UCSD-AML1 (cell line): Measurements from ENCODE around the gene FBXO39.
"Not testable (repeated sequence)": the region's sequence is repeated elsewhere in the genome, so short reads cannot be mapped to it uniquely, and the experiment has no call there.

Source experiments
- DNase-seq: peaks from one replicate; lab custom pipeline; 2025; ENCODE audit not compliant: unreplicated experiment; lab: John Stamatoyannopoulos, UW

FBXO39 gene

DNA sequence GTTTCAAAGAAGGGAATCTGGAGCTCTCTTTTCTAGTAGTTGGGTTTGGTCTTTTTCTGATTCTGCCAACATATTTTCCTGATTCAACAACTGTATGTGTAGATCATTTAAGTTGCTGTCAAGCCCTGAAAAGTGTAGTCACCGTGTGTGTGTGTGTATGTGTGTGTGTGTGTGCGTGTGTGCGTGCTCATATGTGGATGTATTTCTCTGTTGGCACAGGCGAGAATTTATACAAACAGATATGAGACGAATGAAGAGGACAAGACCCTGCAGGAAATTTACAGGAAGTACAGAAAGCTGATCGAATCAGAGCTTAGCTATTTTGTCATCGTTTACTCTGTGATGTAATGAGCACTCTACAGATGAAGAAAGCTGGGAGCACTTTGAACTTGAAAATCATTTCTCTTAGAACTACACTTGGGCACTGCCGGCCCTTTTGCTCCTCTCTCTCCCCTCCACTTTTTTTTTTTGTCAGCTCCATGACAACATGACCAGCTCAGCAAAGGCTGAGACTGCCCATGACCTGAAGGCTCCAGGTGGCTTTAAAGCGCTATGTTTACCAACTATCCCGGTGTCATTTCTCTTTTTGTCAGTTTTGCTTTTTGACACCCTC lies 11.2 kb downstream of the FBXO39 start:
- no peak for DNase-seq

DNA sequence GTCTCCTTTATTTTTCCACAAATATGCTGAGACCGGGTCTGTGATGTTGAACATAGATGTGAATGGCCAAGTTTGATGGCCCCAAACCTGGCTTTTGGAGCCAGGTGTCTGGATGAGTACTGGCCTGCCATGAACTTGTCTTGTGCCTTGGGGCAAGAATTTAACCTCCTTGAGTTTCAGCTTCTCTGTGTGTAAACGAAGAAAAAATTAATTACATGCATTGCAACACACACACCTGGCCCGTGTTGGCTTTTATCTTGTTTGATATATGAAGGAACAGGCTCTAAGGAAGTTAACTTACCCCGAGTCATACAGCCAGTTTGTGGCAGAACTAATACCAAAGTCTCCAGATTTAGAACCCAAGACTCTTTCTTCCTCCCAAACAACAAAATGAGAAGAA lies 13.1 kb downstream of the FBXO39 start:
- no peak for DNase-seq

DNA sequence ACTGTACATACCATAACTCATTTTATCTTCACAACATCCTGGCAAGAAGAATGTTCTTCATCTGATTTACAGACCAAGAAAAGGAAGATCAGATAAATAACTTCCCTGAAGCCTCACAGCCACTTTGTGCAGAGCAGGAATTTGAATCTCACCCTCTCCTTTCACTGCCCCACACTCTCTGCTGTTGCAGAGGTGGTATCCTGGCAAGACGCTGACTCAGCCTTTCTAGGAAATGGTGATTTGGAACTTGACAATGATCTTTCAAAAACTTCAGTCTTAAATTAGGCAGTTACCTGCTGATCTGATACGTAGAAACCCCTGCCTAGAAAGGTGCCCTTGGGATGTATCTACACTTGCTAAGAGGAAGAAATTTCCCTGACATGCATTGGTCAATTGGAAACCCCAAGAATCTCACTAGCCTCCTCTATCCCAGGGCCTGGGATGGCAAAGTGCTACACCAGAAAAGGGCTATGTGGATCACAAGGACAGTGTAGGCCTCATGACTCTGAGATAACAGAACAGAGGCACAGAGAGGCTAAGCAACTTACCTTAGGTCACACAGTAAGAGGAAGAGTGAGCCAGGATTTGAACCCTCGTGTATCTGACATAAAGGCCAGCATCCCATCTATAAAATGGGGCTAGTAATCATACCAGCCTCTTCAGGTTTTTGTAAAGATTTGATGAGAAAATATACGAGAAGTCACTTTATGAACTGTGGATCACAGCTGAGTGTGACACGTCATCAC lies 17.9 kb downstream of the FBXO39 start:
- no peak for DNase-seq

DNA sequence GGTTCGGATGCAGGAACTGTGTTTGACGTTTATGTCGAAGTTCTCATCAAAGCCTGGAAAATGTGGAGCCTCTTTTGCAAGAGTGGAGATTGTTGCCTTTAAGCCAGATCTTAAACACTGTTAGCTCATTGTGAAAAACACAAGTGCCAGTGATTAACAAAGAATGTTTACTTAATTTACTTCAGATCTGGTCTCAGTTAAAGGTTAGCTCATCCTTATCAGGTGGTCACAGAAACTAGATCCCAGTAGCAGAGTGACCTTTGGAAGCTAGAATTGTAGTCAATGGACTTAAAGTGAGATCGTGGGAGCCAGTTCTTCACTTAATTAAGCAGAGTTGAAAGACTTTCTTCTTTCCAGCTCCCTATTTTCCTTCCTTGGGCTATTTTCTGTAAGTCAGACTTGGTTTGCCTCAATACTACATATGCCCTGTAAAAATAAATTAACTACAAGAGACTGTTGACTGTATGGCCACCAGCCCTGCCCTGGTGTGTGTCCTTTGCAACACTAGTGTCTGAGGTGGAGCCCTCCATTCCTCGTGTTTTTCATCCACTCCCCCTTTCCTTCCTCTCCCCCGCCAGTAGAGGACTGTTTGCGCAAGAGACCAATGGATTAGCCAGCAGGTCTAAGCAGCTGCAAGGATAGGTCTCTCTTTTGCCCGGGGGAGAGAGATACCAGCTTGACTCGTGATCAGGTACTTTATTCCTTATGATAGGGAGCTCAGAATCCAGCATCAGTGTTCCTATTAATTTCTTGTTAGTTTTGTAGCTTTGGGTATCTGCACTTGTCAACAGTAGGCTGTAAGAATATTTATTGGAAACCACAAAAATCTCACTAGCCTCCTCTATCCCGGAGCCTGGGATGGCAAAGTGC lies 20.2 kb downstream of the FBXO39 start:
- no peak for DNase-seq

DNA sequence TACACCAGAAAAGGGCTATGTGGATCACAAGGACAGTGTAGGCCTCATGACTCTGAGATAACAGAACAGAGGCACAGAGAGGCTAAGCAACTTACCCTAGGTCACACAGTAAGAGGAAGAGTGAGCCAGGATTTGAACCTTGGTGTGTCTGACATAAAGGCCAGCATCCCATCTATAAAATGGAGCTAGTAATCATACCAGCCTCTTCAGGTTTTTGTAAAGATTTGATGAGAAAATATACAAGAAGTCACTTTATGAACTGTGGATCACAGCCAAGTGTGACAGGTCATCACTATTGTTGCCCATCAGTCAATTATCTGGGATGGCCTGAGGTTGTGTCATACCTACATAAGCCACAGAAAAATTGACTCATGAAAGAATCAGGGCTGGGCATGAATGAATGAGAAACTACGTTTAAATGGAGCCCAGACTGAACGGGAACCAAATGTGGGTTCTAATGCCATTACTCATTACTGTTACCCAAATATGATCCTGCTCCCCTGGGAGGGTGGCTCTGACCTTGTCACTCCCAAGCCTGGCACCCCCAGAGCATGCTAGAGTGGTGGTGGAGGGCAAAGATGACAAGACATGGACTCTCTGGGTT lies 21.0 kb downstream of the FBXO39 start:
- DNase-seq: no peak

DNA sequence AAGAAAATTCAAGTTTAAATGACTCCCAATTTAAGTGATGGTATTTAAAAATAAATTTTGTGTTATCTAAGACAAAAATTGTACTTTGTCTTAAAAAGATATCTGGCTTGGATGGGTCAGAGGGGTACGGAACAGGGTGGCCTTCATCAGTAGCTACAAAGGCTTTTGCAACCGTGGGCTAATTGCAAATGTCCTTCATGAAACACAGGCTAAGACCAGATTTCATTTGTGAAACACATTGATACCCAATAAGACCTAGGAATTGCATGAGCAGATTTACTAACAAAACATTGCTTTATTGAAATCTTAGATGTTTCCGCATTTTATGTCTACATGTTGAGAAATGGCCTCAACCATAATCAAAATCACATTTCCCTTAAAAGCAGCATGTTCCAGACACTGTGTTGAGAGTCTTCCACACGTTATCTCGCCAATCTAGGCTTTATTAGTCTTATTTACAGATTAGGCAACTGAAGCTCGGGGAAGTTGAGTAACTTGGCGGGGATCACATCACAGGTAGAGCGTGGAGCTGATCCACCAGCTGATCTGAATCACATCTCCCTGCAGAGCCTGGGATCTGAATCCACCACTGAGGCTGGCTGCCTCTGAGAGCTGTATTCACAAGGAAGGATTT lies 21.8 kb downstream of the FBXO39 start:
- no peak for DNase-seq

DNA sequence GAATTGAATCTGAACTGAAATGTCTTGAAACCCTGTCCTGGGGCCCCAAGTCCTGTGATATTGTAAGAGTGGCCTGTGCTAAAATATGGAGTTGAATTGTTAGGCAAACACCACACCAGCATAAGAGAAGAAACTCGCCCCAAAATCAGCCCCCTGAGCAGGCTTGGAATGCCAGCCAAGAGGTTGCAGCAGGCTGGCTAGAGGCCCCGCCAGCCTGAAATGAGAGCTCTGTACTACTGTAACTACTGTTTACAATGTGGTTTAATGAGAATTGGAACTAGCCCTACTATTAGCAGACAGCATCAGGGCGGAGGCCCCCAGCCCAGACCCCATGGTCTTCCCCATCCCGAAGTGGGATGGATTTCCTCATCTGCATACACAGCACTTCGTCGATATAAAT lies 23.7 kb downstream of the FBXO39 start:
- no peak for DNase-seq

DNA sequence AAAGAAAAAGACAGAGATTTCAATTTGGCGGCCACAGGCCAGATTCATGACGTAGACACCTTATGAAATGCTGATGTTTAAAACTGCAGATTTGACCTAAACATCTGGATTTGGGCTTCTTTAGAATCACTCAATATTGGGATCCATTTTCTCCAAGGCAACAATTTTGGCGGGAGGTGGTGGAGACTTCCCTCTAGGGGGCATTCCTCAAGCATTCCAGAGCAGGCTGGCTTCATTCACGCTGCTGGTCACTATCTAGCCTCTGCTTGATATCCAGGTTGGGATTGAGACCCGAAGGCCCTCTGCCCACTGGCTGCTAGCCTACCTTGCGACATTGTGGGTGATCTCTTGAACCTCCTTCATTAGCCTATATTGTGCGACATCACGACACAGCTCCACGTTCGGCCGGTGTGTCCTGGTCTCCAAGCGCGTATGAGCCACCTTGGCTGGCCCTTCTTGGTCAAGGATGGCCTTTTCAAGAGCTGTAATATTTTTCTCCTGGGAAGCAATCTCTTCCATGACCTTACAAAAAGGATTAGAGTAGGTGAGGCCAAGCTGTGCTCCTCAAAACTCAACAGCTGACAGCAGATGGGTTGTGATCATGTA lies 24.5 kb downstream of the FBXO39 start:
- no peak for DNase-seq

DNA sequence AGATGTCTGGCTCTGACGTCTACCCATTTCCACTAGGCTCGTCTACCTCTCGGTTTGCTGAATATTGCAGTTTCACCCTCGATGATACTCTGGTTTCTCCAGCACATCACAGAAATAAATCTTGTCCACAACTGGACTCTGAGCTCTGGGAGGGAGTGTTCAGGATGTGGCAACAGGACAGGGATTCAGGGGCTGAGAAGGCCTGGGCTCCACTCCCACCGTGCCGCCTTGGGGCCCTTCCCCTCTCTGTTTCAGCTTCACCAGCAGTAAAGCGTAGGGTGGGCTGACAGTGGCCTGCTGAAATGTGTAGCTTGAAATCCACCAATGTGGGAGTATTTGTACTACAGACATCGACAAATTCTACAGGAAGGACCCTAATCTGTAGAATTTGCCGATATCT lies 35.5 kb downstream of the FBXO39 start:
- no peak for DNase-seq

DNA sequence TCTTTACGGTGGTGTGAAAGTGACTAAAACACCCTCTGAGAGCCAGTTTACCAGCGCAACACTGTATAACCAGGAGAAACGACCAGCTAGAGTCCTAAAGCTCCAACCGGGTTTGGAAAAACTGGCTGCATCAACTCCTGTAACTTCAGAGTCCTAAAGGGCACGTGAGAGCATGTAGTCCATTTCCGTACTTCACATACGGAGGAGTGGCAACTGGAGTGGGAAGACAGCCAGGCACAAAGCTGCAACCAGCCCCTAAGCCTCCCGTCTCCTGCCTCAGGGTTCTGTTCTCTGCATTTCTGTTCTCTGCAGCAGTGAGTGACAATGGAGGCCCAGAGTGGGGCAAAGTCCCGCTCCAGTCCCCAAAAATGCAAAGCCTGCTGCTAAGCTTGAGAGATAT lies 36.3 kb downstream of the FBXO39 start:
- no peak for DNase-seq

DNA sequence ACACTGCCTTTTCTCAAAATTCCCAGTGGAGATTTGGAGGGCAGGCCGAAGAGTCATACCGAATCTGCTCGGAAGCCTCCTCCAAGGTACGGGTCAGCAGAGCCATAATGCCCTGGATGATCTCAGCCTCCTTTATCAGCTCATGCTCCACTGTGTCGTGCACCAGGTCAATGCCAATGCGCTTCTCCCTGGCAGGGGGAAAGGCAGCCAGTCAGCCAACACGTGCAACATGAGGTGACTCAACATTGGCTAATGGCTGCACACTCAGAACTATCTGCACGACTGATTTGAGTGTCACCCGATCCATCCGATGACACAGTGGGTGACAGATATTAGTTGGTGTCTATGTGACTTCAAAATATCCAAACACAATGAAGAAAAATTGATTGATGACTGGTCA lies 39.8 kb downstream of the FBXO39 start:
- no peak for DNase-seq

DNA sequence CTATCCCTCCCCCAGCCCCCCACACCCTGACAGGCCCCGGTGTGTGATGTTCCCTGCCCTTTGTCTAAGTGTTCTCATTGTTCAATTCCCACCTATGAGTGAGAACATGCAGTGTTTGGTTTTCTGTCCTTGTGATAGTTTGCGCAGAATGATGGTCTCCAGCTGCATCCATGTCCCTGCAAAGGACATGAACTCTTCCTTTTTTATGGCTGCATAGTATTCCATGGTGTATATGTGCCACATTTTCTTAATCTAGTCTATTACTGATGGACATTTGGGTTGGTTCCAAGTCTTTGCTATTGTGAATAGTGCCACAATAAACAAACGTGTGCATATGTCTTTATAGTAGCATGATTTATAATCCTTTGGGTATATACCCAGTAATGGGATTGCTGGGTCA lies 40.4 kb downstream of the FBXO39 start:
- DNase-seq: not testable (repeated sequence)

DNA sequence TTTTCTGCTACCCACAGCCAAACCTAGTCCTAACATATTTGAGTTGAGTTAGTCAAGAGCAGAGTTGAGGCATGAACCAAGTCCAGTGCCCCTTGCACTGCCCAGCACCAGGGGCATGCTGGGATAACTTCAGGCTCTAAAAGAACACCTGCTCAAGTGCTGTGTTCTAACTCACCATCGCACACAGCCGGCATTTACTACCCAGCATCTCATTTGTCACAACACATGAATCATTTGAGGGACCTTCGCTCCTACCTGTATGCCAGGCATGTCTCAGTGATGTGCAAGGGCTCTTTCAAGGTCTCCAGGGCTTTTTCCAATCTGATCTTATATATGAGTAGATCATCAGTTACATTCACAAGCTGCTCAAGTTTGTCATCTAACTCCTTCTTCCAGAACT lies 42.9 kb downstream of the FBXO39 start:
- DNase-seq: no peak

DNA sequence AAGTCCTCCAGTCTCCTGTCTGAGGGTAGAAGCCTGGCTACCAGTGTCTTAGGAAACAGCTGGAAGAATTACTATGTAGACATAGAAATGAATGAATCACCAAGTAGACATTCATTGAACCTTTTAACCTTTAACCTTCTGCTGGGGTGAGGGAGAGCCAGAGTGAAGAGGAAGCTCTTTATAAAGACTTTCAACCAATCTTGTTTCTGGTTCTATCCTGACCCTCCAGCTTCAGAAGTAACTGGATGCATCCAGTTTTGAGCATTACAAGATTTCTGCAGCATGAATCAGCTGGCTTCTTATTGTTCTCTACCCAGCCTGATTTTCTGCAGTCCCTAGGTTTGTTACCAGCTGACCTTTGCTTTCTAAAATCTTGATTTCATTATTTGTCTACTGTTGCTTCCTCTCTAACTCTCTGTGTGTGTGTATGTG lies 47.0 kb downstream of the FBXO39 start:
- no peak for DNase-seq

DNA sequence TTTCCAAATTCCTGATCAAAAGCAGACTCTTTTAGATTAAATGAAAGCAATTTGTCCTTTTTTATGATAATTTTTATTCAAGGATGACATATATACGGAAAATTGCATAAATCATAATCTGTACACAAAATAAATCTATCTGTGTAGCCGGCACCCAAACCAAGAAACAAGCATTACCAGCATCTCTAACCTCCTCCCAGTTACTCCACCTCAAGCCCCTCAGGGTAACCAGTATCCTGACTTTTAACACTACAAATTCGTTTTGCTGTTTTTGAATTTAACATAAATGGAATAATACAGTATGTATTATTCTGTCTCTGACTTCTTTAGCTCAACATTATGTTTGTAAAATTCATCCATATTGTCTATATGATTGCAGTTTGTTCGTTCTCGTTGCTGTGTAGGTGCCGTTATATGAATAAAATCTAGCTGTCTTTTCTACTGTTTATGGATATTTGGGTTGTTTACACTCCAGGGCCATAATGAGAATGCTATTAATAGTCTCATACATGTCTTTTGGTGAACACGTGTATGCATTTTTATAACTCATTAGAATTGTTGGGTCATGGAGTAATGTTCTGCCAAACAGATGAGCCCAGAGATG lies 54.5 kb downstream of the FBXO39 start:
- no peak for DNase-seq

DNA sequence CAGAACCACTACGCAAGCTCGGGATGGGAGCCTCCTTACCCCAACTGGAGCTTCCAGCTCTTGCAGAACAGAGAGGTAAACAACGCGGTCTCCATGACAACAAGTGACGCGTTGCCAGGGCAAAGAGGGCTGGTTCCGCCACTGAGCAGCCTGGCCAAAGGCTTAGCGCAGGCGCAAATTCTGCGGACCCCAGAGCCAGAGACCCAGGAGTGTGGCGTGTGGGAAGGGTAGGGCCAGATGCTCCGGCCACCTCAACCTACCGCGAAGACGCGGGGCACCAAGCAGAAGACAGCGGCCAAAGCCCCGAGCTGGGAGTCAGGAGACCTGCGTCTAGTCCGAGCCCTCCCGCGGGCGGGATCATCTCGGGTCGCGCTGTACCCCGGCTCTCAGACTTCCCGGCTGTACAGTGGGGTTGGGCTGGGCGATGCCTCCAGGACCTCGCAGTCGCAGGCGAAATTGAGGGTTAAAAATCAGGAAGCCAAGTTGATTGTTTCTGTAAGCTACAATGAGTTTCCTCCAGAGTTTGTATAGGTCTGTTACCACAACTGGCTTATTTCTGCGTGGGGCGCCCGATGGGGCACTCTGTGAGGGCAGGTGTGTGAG lies 55.7 kb downstream of the FBXO39 start, which contains the start of gene TEKT1:
Gene TEKT1, minus strand, starts transcription at position 69 of the 603 bp plus-strand sequence. CDS start 1,353 bp downstream, outside the sequence.
- no peak for DNase-seq
